ENCODE measurements around the gene DHX35. TPM values are rescaled to one million over a fixed set of nuclear protein-coding genes. Genes with fewer than 3 reads are reported as not detected.

DHX35 gene
- total RNA-seq, 1 experiment from 2014 or later = 29.5 TPM

DNA sequence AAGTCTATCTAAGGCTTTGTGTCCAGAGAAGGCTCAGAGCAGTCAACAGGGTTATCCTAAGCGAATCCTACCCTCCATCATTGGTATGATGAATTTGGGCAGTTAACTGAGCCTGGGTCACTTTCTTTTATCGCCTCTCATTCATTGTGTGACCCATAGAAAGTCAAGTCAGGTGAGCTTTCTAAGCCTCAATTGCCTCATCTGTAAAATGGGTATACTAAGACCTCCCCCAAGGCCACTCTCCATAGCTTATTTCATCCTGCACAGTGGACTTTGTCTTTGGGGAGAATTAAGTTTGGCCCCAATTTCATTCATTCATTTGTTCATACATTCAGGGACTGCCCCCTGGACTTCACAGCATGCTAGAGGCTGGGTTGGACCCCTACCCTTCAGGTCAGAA, 110.5 kb downstream of the DHX35 start:
- no peaks in the 10 kb centered on the region for H3K4me1 ChIP-seq
- no peak overlapping the region for H3K4me3 Mint-ChIP-seq (ENCODE audit: unreplicated experiment)
- intact Hi-C loops (cut with micrococcal nuclease; ENCODE audit: unreplicated experiment) = no loop called here
- H3K27ac Mint-ChIP-seq (ENCODE audit: unreplicated experiment) = no peak overlapping the region
- no peak for TF ChIP-seq CTCF (IDR thresholded peaks at IDR 0.05; ENCODE audit: insufficient read depth in 1 of 2, low read depth in 1 of 2, low read length in 1 of 2, severe bottlenecking in 1 of 2, unreplicated experiment in 1 of 2)
- H3K36me3 Mint-ChIP-seq (ENCODE audit: insufficient read depth, unreplicated experiment) = no peaks in the 10 kb centered on the region
- ChIA-PET CTCF (no interaction called here), POLR2A (no interaction called here)
- H3K4me1 Mint-ChIP-seq (ENCODE audit: low read depth, unreplicated experiment) = no peaks in the 10 kb centered on the region
- H3K9me3 ChIP-seq = no peaks in the 10 kb centered on the region
- no peak overlapping the region for H3K4me3 ChIP-seq (ENCODE audit: low read depth, low read length)
- H3K36me3 ChIP-seq (ENCODE audit: control insufficient read depth, insufficient read depth, low read length) = no peaks in the 10 kb centered on the region
- peaks cover 2% of the 10 kb centered on the region; the same call in 1 of the 2 replicates for H3K27me3 ChIP-seq (replicated peaks; ENCODE audit: control insufficient read depth, insufficient read depth, low read length)
- H3K9me3 Mint-ChIP-seq (ENCODE audit: unreplicated experiment) = no peaks in the 10 kb centered on the region
- H3K27me3 Mint-ChIP-seq (ENCODE audit: insufficient read depth, unreplicated experiment) = peaks cover 47% of the 10 kb centered on the region
- BruUV-seq (replicated peaks) = no TSS peak
- DNase-seq = no peak

GRCh38 chr20:39075731-39076130, 113.6 kb downstream of the DHX35 start:
- intact Hi-C loops (cut with micrococcal nuclease; ENCODE audit: unreplicated experiment) = no loop called here
- H3K27me3 ChIP-seq (replicated peaks; ENCODE audit: control insufficient read depth, insufficient read depth, low read length) = peaks cover 1% of the 10 kb centered on the region; the same call in 1 of the 2 replicates
- Mint-ChIP-seq H3K9me3 (ENCODE audit: unreplicated experiment) (no peaks in the 10 kb centered on the region), H3K27ac (ENCODE audit: unreplicated experiment) (no peak overlapping the region), H3K4me1 (ENCODE audit: low read depth, unreplicated experiment) (no peaks in the 10 kb centered on the region), H3K36me3 (ENCODE audit: insufficient read depth, unreplicated experiment) (no peaks in the 10 kb centered on the region), H3K4me3 (ENCODE audit: unreplicated experiment) (no peak overlapping the region), H3K27me3 (ENCODE audit: insufficient read depth, unreplicated experiment) (peaks cover 45% of the 10 kb centered on the region)
- DNase-seq = no peak
- H3K4me1 ChIP-seq = no peaks in the 10 kb centered on the region
- no peaks in the 10 kb centered on the region for H3K36me3 ChIP-seq (ENCODE audit: control insufficient read depth, insufficient read depth, low read length)
- POLR2A ChIA-PET = no interaction called here
- no peaks in the 10 kb centered on the region for H3K9me3 ChIP-seq
- BruUV-seq (replicated peaks) = no TSS peak
- no peak overlapping the region for H3K4me3 ChIP-seq (ENCODE audit: low read depth, low read length)
- no peak for TF ChIP-seq CTCF (IDR thresholded peaks at IDR 0.05; ENCODE audit: insufficient read depth in 1 of 2, low read depth in 1 of 2, low read length in 1 of 2, severe bottlenecking in 1 of 2, unreplicated experiment in 1 of 2)
- CTCF ChIA-PET = interaction anchor here (4.5 kb wide), 1 partner anchor 26 kb away, joined by 31 read pairs; no protein-coding TSS in a partner anchor

GRCh38 chr20:39076958-39077357, 114.8 kb downstream of the DHX35 start:
- H3K9me3 ChIP-seq = no peaks in the 10 kb centered on the region
- POLR2A ChIA-PET = no interaction called here
- Mint-ChIP-seq H3K4me3 (ENCODE audit: unreplicated experiment) (no peak overlapping the region), H3K27ac (ENCODE audit: unreplicated experiment) (no peak overlapping the region), H3K36me3 (ENCODE audit: insufficient read depth, unreplicated experiment) (no peaks in the 10 kb centered on the region), H3K27me3 (ENCODE audit: insufficient read depth, unreplicated experiment) (peaks cover 35% of the 10 kb centered on the region), H3K9me3 (ENCODE audit: unreplicated experiment) (no peaks in the 10 kb centered on the region), H3K4me1 (ENCODE audit: low read depth, unreplicated experiment) (no peaks in the 10 kb centered on the region)
- no TSS peak for BruUV-seq (replicated peaks)
- CTCF ChIA-PET = interaction anchor here (4.5 kb wide), 1 partner anchor 27 kb away, joined by 31 read pairs; no protein-coding TSS in a partner anchor
- no peaks in the 10 kb centered on the region; the same call in 1 of the 2 replicates for H3K27me3 ChIP-seq (replicated peaks; ENCODE audit: control insufficient read depth, insufficient read depth, low read length)
- intact Hi-C loops (cut with micrococcal nuclease; ENCODE audit: unreplicated experiment) = no loop called here
- no peak overlapping the region for H3K4me3 ChIP-seq (ENCODE audit: low read depth, low read length)
- TF ChIP-seq CTCF (IDR thresholded peaks at IDR 0.05; ENCODE audit: insufficient read depth in 1 of 2, low read depth in 1 of 2, low read length in 1 of 2, severe bottlenecking in 1 of 2, unreplicated experiment in 1 of 2) = no peak
- H3K36me3 ChIP-seq (ENCODE audit: control insufficient read depth, insufficient read depth, low read length) = no peaks in the 10 kb centered on the region
- DNase-seq = no peak
- H3K4me1 ChIP-seq = no peaks in the 10 kb centered on the region

Measured in Caco-2 (cell line).